ENCODE data around the gene ERC1.

DNA sequence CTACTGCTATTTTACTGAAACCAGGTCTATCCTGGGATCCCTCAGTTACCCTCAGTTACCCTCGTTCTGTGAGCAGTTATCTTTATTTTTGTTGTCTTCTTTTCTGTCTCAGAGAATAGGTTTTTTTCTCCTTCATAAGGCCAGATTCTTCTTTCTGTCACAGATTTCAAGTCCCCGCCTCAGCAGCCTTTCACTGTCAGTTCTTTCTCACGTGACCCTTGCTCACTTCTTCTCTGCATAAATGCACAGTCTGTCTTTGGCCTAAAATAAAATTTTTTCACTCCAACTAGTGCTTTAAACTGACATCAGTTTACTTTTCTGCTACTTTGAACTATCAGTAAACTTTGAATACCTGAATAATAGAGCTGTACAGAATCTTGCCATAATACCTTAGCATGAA, 299.7 kb downstream of the ERC1 start:
- TF ChIP-seq, protein P1, sequence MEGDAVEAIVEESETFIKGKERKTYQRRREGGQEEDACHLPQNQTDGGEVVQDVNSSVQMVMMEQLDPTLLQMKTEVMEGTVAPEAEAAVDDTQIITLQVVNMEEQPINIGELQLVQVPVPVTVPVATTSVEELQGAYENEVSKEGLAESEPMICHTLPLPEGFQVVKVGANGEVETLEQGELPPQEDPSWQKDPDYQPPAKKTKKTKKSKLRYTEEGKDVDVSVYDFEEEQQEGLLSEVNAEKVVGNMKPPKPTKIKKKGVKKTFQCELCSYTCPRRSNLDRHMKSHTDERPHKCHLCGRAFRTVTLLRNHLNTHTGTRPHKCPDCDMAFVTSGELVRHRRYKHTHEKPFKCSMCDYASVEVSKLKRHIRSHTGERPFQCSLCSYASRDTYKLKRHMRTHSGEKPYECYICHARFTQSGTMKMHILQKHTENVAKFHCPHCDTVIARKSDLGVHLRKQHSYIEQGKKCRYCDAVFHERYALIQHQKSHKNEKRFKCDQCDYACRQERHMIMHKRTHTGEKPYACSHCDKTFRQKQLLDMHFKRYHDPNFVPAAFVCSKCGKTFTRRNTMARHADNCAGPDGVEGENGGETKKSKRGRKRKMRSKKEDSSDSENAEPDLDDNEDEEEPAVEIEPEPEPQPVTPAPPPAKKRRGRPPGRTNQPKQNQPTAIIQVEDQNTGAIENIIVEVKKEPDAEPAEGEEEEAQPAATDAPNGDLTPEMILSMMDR (conservative IDR thresholded peaks at IDR 0.05; ENCODE audit: low read depth, low read length): no peak
- no peak for TF ChIP-seq POLR2A (IDR thresholded peaks at IDR 0.05; ENCODE audit: low read depth, low read length)
